K562 (cell line): ENCODE measurements around the gene FRMPD1. TPM values are rescaled to one million over a fixed set of nuclear protein-coding genes. Genes with fewer than 3 reads are reported as not detected.

Experiments
- ATAC-seq: fragments of 200-7000 bp; cut with Tn5 transposase; 3 replicates; pipeline ENCODE4 v1.9.1; 2020; ENCODE audit warnings: moderate library complexity
- BruUV-seq: library from RNA; stranded (reverse); fragments of 400-500 nt; replicated peaks from 2 replicates; lab custom pipeline; 2021; lab: Mats Ljungman, UMichigan
- CTCF ChIA-PET: fragments of 300-600 bp; formaldehyde crosslinking; extraction: SDS; loops from one replicate; lab custom pipeline; 2021; ENCODE audit warnings: low intra/inter-chr PET ratio; lab: Yijun Ruan, JAX
- POLR2A ChIA-PET: fragments of 300-600, 350-650 bp; sonication (Branson Sonifier 250); formaldehyde crosslinking; extraction: SDS; loops from one replicate; lab custom pipeline; 2021; ENCODE audit warnings: antibody characterized with exemption, inconsistent platforms; lab: Yijun Ruan, JAX
- DNase-seq, 4 experiments: peaks; one replicate each; pipeline versions ENCODE4 v3.0.0 to v3.0.0-alpha.2; 2011 to 2018; ENCODE audit warnings: low spot score in 3 of 4, mixed read lengths in 3 of 4; ENCODE audit errors: extremely low read depth in 1 of 4
- FAIRE-seq: peaks from 2 replicates; lab custom pipeline; 2011; peaks lifted over from hg19 to GRCh38; lab: Jason Lieb, UNC
- H2AFZ ChIP-seq: 2 replicates; pipeline ENCODE4 v1.6.0; 2011; ENCODE audit warnings: low read depth, low read length, control low read depth, inconsistent platforms
- H3K27ac ChIP-seq: fragments of 200-600 bp; 3 replicates; pipeline ENCODE4 v1.8.0; 2011; ENCODE audit warnings: low read depth, mild to moderate bottlenecking, control low read depth, inconsistent platforms, low read length, moderate library complexity, mixed read lengths; ENCODE audit errors: extremely low read depth
- H3K27me3 ChIP-seq, 2 experiments: fragments of 300-600 bp in 1 of 2; 2 replicates in 1 of 2; 3 replicates in 1 of 2; pipeline versions ENCODE4 v1.6.0 to v1.8.0; 2011; ENCODE audit warnings: inconsistent platforms in 2 of 2, low read length in 2 of 2, mild to moderate bottlenecking in 1 of 2, mixed read lengths in 1 of 2, moderate library complexity in 1 of 2; ENCODE audit not compliant: control insufficient read depth in 2 of 2, insufficient read depth in 2 of 2
- H3K36me3 ChIP-seq: fragments of 300-600 bp; 3 replicates; pipeline ENCODE4 v1.8.0; 2011; ENCODE audit warnings: mild to moderate bottlenecking, low read length, inconsistent platforms; ENCODE audit not compliant: control insufficient read depth, insufficient read depth
- H3K4me1 ChIP-seq, 2 experiments: fragments of 200-600 bp in 1 of 2; replicated peaks in 1 of 2; 2 replicates in 1 of 2; 3 replicates in 1 of 2; pipeline versions ENCODE4 v1.5.1 to v1.8.0; 2011; ENCODE audit warnings: inconsistent platforms in 2 of 2, low read length in 2 of 2, mild to moderate bottlenecking in 1 of 2, mixed read lengths in 1 of 2, moderate library complexity in 1 of 2; ENCODE audit not compliant: control insufficient read depth in 2 of 2, insufficient read depth in 2 of 2
- H3K4me2 ChIP-seq: 2 replicates; pipeline ENCODE4 v1.6.1; 2011; ENCODE audit warnings: low read length, control low read depth, inconsistent platforms, mixed read lengths; ENCODE audit not compliant: insufficient read depth
- H3K4me3 ChIP-seq: fragments of 200-600 bp; sonication (generic), shearing (Covaris generic); 2 replicates; pipeline ENCODE4 v1.5.1; 2016; ENCODE audit warnings: control low read depth, inconsistent platforms
- H3K79me2 ChIP-seq: fragments of 200-600 bp; 3 replicates; pipeline ENCODE4 v1.8.0; 2011; ENCODE audit warnings: low read length, inconsistent platforms; ENCODE audit not compliant: control insufficient read depth, insufficient read depth
- H3K9ac ChIP-seq, 2 experiments: 2 replicates each; pipeline versions ENCODE4 v1.6.0 to v1.6.1; 2011; ENCODE audit warnings: low read depth in 2 of 2, low read length in 2 of 2, control low read depth in 1 of 2, inconsistent platforms in 1 of 2, mild to moderate bottlenecking in 1 of 2, mixed read lengths in 1 of 2; ENCODE audit not compliant: insufficient read depth in 1 of 2
- H3K9me1 ChIP-seq: one replicate; pipeline ENCODE4 v1.6.0; 2011; ENCODE audit warnings: inconsistent platforms, mild to moderate bottlenecking, low read length, moderate library complexity; ENCODE audit not compliant: control insufficient read depth, insufficient read depth
- H3K9me3 ChIP-seq: replicated peaks from 2 replicates; pipeline ENCODE4 v1.5.1; 2011; ENCODE audit warnings: low read depth, low read length, inconsistent platforms; ENCODE audit not compliant: control insufficient read depth, insufficient read depth
- H4K20me1 ChIP-seq: replicated peaks from 2 replicates; pipeline ENCODE4 v1.6.1; 2011; ENCODE audit warnings: low read length, inconsistent platforms, mixed read lengths; ENCODE audit not compliant: control insufficient read depth, insufficient read depth
- BCLAF1 ChIP-seq, 2 experiments: fragments of 450-650 bp in 1 of 2; IDR thresholded peaks; 2 replicates each; pipeline ENCODE4 v1.6.1; 2011 to 2017; ENCODE audit warnings: low read depth in 2 of 2, antibody characterized with exemption in 1 of 2, borderline replicate concordance in 1 of 2, low read length in 1 of 2, mild to moderate bottlenecking in 1 of 2, mixed read lengths in 1 of 2; ENCODE audit not compliant: control insufficient read depth in 1 of 2
- CC2D1A ChIP-seq: fragments of 450-650 bp; IDR thresholded peaks from 2 replicates; pipeline ENCODE4 v1.6.1; 2017; ENCODE audit warnings: mild to moderate bottlenecking
- ELK1 ChIP-seq: sonication (generic); formaldehyde crosslinking; IDR thresholded peaks from 2 replicates; pipeline ENCODE4 v1.8.1; 2022; ENCODE audit warnings: missing genetic modification reagents
- FUS ChIP-seq: fragments of 200-400 bp; formaldehyde crosslinking; optimal IDR thresholded peaks from 2 replicates; pipeline ENCODE3; 2017; ENCODE audit warnings: low read depth, low read length
- HDAC8 ChIP-seq: fragments of 450-650 bp; IDR thresholded peaks from 2 replicates; pipeline ENCODE4 v1.6.1; 2016; ENCODE audit warnings: mild to moderate bottlenecking, missing genetic modification characterization, moderate library complexity, missing compliant biosample characterization
- HINFP ChIP-seq: fragments of 450-650 bp; conservative IDR thresholded peaks from 2 replicates; pipeline ENCODE4 v1.6.1; 2016; ENCODE audit warnings: missing genetic modification characterization, low read depth, mild to moderate bottlenecking, control low read depth, missing compliant biosample characterization
- JUNB ChIP-seq: fragments of 450-650 bp; formaldehyde crosslinking; conservative IDR thresholded peaks from 2 replicates; pipeline ENCODE4 v1.4.0; 2020; ENCODE audit warnings: mild to moderate bottlenecking
- NCOA2 ChIP-seq, 2 experiments: fragments of 450-650 bp; IDR thresholded peaks; 2 replicates each; pipeline ENCODE4 v1.6.1; 2018; ENCODE audit warnings: mild to moderate bottlenecking in 2 of 2, moderate library complexity in 1 of 2; ENCODE audit not compliant: partially characterized antibody in 2 of 2
- RBFOX2 ChIP-seq: fragments of 200-400 bp; formaldehyde crosslinking; IDR thresholded peaks from 2 replicates; pipeline ENCODE4 v1.6.1; 2017; ENCODE audit warnings: low read depth, mild to moderate bottlenecking, low read length, moderate library complexity
- TEAD2 ChIP-seq: fragments of 450-650 bp; IDR thresholded peaks from 2 replicates; pipeline ENCODE4 v1.6.1; 2016; ENCODE audit warnings: missing genetic modification characterization, control low read depth, missing compliant biosample characterization
- YBX1 ChIP-seq: fragments of 450-650 bp; IDR thresholded peaks from 2 replicates; pipeline ENCODE4 v1.7.1; 2016; ENCODE audit warnings: mild to moderate bottlenecking
- ZBTB2 ChIP-seq: fragments of 450-650 bp; IDR thresholded peaks from 2 replicates; pipeline ENCODE4 v1.6.1; 2016; ENCODE audit warnings: antibody characterized with exemption
- ZKSCAN8 ChIP-seq: fragments of 200-800 bp; sonication (Bioruptor generic); IDR thresholded peaks from 2 replicates; pipeline ENCODE4 v1.6.1; 2016; ENCODE audit warnings: missing genetic modification characterization, missing compliant biosample characterization
- ZNF140 ChIP-seq: fragments of 250-450 bp; sonication (Bioruptor Pico); IDR thresholded peaks from 2 replicates; pipeline ENCODE4 v1.8.0; 2021; ENCODE audit warnings: moderate library complexity, mild to moderate bottlenecking, inconsistent platforms
- ZNF347 ChIP-seq: fragments of 450-650 bp; formaldehyde crosslinking; IDR thresholded peaks from 2 replicates; pipeline ENCODE4 v1.4.0; 2020; ENCODE audit warnings: low read depth, mild to moderate bottlenecking, moderate library complexity
- WGBS: fragments of 100-300 bp; shearing (Covaris generic); methylation state at CpG from one replicate; pipeline ENCODE4 v1.1.6; 2016; ENCODE audit warnings: low coverage, mixed read lengths; ENCODE audit not compliant: insufficient coverage; ENCODE audit errors: missing lambda C conversion rate; 5-methylcytosine and 5-hydroxymethylcytosine counted together
- in situ Hi-C: fragments of 300-500 bp; cut with MboI; formaldehyde crosslinking; loops from 4 replicates; pipeline ENCODE4 v1.15.0; 2018; ENCODE audit warnings: inconsistent platforms, mixed read lengths
- intact Hi-C: fragments of 100-400 bp; cut with micrococcal nuclease; formaldehyde crosslinking; loops from 2 replicates; pipeline ENCODE4 v1.14.2; 2022
- polyA plus RNA-seq, 8 experiments: library from polyadenylated mRNA; depleted of rRNA in 4 of 8; stranded (reverse) in 5 of 8; unstranded in 3 of 8; fragments of >200 nt; fragmentation: Nextera tagmentation in 2 of 8; fragmentation: Illumina TruSeq in 1 of 8; extraction: Ambion mirVana in 2 of 8; extraction: Trizol in 1 of 8; gene quantifications; 2 replicates each; pipeline versions ENCODE4 v1.2.1 to v1.2.3, GENCODE V29; 2011 to 2014; ENCODE audit warnings: inconsistent platforms in 1 of 8, missing spikeins in 1 of 8
- total RNA-seq, 7 experiments: library from RNA; depleted of rRNA in 6 of 7; stranded (reverse); fragments of >200 nt in 6 of 7; fragmentation: Illumina TruSeq in 2 of 7; extraction: Trizol in 2 of 7; gene quantifications; 2 replicates each; pipeline versions ENCODE4 v1.2.1 to v1.2.3, GENCODE V29; 2011 to 2021; ENCODE audit warnings: low replicate concordance in 1 of 7

FRMPD1 gene
- total and polyA plus RNA-seq, 9 of the 15 experiments (the other 6 are each of a cell fraction or from before 2014, with no cell fraction given): not detected

GRCh38 chr9:37617161-37617560, 33.6 kb upstream of the FRMPD1 start (continued):
- TF ChIP-seq ELK1 (no peak), FUS (no peak)

- H3K36me3 ChIP-seq: no peaks in the 10 kb centered on the region
- no peak overlapping the region for H3K4me2 ChIP-seq
- FAIRE-seq: no peak
- intact Hi-C loops: no loop called here
- H3K9me3 ChIP-seq: no peaks in the 10 kb centered on the region
- in situ Hi-C loops: no loop called here
- CTCF ChIA-PET: no interaction called here
- H3K4me1 ChIP-seq: no peaks in the 10 kb centered on the region
- BruUV-seq: no TSS peak
- no peak overlapping the region for H3K9ac ChIP-seq
- H4K20me1 ChIP-seq: peaks cover 5% of the 10 kb centered on the region; the same call in 1 of the 2 replicates
- H3K79me2 ChIP-seq: no peaks in the 10 kb centered on the region
- WGBS: 0% methylated on average over 4 of the region's 4 CpGs
- no peaks in the 10 kb centered on the region for H3K9me1 ChIP-seq
- DNase-seq: no peak
- no peak overlapping the region for H2AFZ ChIP-seq
- no peak overlapping the region for H3K4me3 ChIP-seq
- H3K27ac ChIP-seq: no peak overlapping the region
- ATAC-seq: no peak
- POLR2A ChIA-PET: interaction anchor here (2.2 kb wide), 1 partner anchor 9 kb away, joined by 6 read pairs; no protein-coding TSS in a partner anchor
- H3K27me3 ChIP-seq: peaks cover 38 to 52% of the 10 kb centered on the region in 2 experiments
- TF ChIP-seq JUNB (CRISPR knock-in tag): no peak
- no peak for TF ChIP-seq ZBTB2
- TF ChIP-seq TEAD2 (tag): no peak
- no peak for TF ChIP-seq ZKSCAN8 (CRISPR knock-in tag)
- TF ChIP-seq ZNF347 (CRISPR knock-in tag): no peak
- TF ChIP-seq CC2D1A: no peak
- TF ChIP-seq NCOA2 (IDR thresholded peaks at IDR 0.05; ENCODE audit: partially characterized antibody in 2 of 2): no peak
- no peak for TF ChIP-seq BCLAF1 (IDR thresholded peaks at IDR 0.05; ENCODE audit: borderline replicate concordance in 1 of 2, control insufficient read depth in 1 of 2, low read depth in 2 of 2, low read length in 1 of 2)
- TF ChIP-seq HINFP (tag): no peak
- no peak for TF ChIP-seq RBFOX2
- TF ChIP-seq ZNF140 (CRISPR knock-in tag): no peak
- no peak for TF ChIP-seq YBX1
- TF ChIP-seq HDAC8: no peak
Measured at GRCh38 chr9:37617832-37618231, 32.9 kb upstream of the FRMPD1 start.
